VCaP (cell line): Measurements from ENCODE around the gene SH3BP2.

Experiments
- H3K27ac ChIP-seq: fragments of 450-650 bp; 2 replicates; pipeline ENCODE4 v1.5.1; 2017
- CTCF ChIP-seq: fragments of 450-650 bp; conservative IDR thresholded peaks from 2 replicates; pipeline ENCODE4 v1.5.1; 2017; ENCODE audit warnings: mild to moderate bottlenecking, moderate library complexity

The SH3BP2 gene

GRCh38 chr4:2818351-2818939 lies 25.6 kb downstream of the SH3BP2 start:
- H3K27ac ChIP-seq, result peak overlapping the region; percentile 82
- no peak for TF ChIP-seq CTCF

- H3K27ac ChIP-seq, result peak overlapping the region; percentile 82; the same call in 1 of the 2 replicates
- TF ChIP-seq CTCF, result no peak
These were observed 26.6 kb downstream of the SH3BP2 start for GRCh38 chr4:2819244-2820215.

GRCh38 chr4:2820216-2820982 lies 27.5 kb downstream of the SH3BP2 start:
- no peak overlapping the region for H3K27ac ChIP-seq
- TF ChIP-seq CTCF, result no peak

GRCh38 chr4:2822461-2823300 lies 29.8 kb downstream of the SH3BP2 start:
- H3K27ac ChIP-seq, result no peak overlapping the region
- no peak for TF ChIP-seq CTCF

GRCh38 chr4:2823301-2823670 lies 30.4 kb downstream of the SH3BP2 start:
- TF ChIP-seq CTCF, result no peak
- H3K27ac ChIP-seq, result no peak overlapping the region

GRCh38 chr4:2823671-2824328 lies 30.9 kb downstream of the SH3BP2 start:
- H3K27ac ChIP-seq, result no peak overlapping the region
- TF ChIP-seq CTCF, result no peak
